GM12878 (cell line): ENCODE data around the gene POC5. TPM values are rescaled to one million over a fixed set of nuclear protein-coding genes. Genes with fewer than 3 reads are reported as not detected.

Experiments
- ATF7 ChIP-seq: fragments of 450-650 bp; IDR thresholded peaks from 2 replicates; pipeline ENCODE4 v1.6.1; 2016; ENCODE audit warnings: low read depth, mild to moderate bottlenecking
- CBFB ChIP-seq: IDR thresholded peaks from 2 replicates; pipeline ENCODE4 v1.6.1; 2016; ENCODE audit warnings: antibody characterized with exemption, low read depth
- CEBPB ChIP-seq, 2 experiments: fragments of 150-350 bp in 1 of 2; IDR thresholded peaks; 2 replicates each; pipeline ENCODE4 v1.6.1; 2012 to 2014; ENCODE audit warnings: low read depth in 2 of 2, low read length in 2 of 2, borderline replicate concordance in 1 of 2, inconsistent platforms in 1 of 2
- CHD1 ChIP-seq: IDR thresholded peaks from 2 replicates; pipeline ENCODE4 v1.6.1; 2012; ENCODE audit warnings: low read depth, low read length, improper control_type of control experiment
- E2F8 ChIP-seq: fragments of 450-650 bp; IDR thresholded peaks from 2 replicates; pipeline ENCODE4 v1.6.1; 2018; ENCODE audit warnings: mild to moderate bottlenecking, low read depth, moderate library complexity; ENCODE audit not compliant: partially characterized antibody
- EGR1 ChIP-seq, 2 experiments: IDR thresholded peaks; 1 replicate in 1 of 2; 2 replicates in 1 of 2; pipeline ENCODE4 v1.6.1; 2011 to 2012; ENCODE audit warnings: low read depth in 2 of 2, low read length in 2 of 2, borderline replicate concordance in 1 of 2, mild to moderate bottlenecking in 1 of 2, moderate library complexity in 1 of 2
- ESRRA ChIP-seq: IDR thresholded peaks from 2 replicates; pipeline ENCODE4 v1.6.1; 2012; ENCODE audit warnings: mild to moderate bottlenecking, low read length, improper control_type of control experiment
- MXI1 ChIP-seq: fragments of 150-350 bp; IDR thresholded peaks from 2 replicates; pipeline ENCODE4 v1.6.1; 2011; ENCODE audit warnings: low read depth, mild to moderate bottlenecking, inconsistent platforms, low read length, improper control_type of control experiment
- PAX5 ChIP-seq: IDR thresholded peaks from 2 replicates; pipeline ENCODE4 v1.6.1; 2011; ENCODE audit warnings: low read depth, low read length, borderline replicate concordance
- POLR2AphosphoS5 ChIP-seq: IDR thresholded peaks from 2 replicates; pipeline ENCODE4 v1.6.1; 2011; ENCODE audit warnings: mild to moderate bottlenecking, low read length, inconsistent platforms
- POU2F2 ChIP-seq: IDR thresholded peaks from 3 replicates; pipeline ENCODE4 v1.6.1; 2011; ENCODE audit warnings: low read depth, mild to moderate bottlenecking, low read length, borderline replicate concordance
- SIN3A ChIP-seq: IDR thresholded peaks from 2 replicates; pipeline ENCODE4 v1.6.1; 2012; ENCODE audit warnings: low read depth, low read length, improper control_type of control experiment
- SIX5 ChIP-seq: IDR thresholded peaks from 2 replicates; pipeline ENCODE4 v1.6.1; 2011; ENCODE audit warnings: mild to moderate bottlenecking, low read depth, low read length, moderate library complexity; ENCODE audit not compliant: severe bottlenecking
- SPI1 ChIP-seq: IDR thresholded peaks from 2 replicates; pipeline ENCODE4 v1.6.1; 2011; ENCODE audit warnings: low read depth, mild to moderate bottlenecking, low read length, moderate library complexity, borderline replicate concordance; ENCODE audit not compliant: insufficient read depth
- TCF3 ChIP-seq: IDR thresholded peaks from 2 replicates; pipeline ENCODE4 v1.6.1; 2012; ENCODE audit warnings: low read depth, mild to moderate bottlenecking, low read length, borderline replicate concordance; ENCODE audit not compliant: insufficient read depth
- TCF7 ChIP-seq: IDR thresholded peaks from 2 replicates; pipeline ENCODE4 v1.6.1; 2014; ENCODE audit warnings: antibody characterized with exemption, borderline replicate concordance
- polyA plus RNA-seq, 11 experiments: library from polyadenylated mRNA; depleted of rRNA in 4 of 11; unstranded in 6 of 11; stranded (reverse) in 5 of 11; fragments of >200 nt; fragmentation: Nextera tagmentation in 4 of 11; fragmentation: Illumina TruSeq in 1 of 11; extraction: Ambion mirVana in 4 of 11; extraction: Trizol in 1 of 11; gene quantifications; 1 replicate in 1 of 11; 2 replicates in 10 of 11; pipeline versions ENCODE4 v1.2.1 to v1.2.3, GENCODE V29; 2011 to 2016; ENCODE audit warnings: inconsistent platforms in 2 of 11, missing spikeins in 2 of 11, low read depth in 1 of 11
- total RNA-seq, 4 experiments: library from RNA; depleted of rRNA in 3 of 4; stranded (reverse); fragments of >200 nt in 3 of 4; fragmentation: Illumina TruSeq in 1 of 4; extraction: Trizol in 1 of 4; gene quantifications; 2 replicates each; pipeline versions ENCODE4 v1.2.1 to v1.2.3, GENCODE V29; 2013 to 2021
- TF ChIP-seq, protein P1 (sequence below): IDR thresholded peaks from 2 replicates; pipeline ENCODE4 v1.6.1; 2011; ENCODE audit warnings: mild to moderate bottlenecking, low read depth, low read length, moderate library complexity; ENCODE audit not compliant: insufficient replicate concordance
- TF ChIP-seq, protein P2 (sequence below): fragments of 450-650 bp; IDR thresholded peaks from 2 replicates; pipeline ENCODE4 v1.6.1; 2018; ENCODE audit warnings: borderline replicate concordance, mild to moderate bottlenecking; ENCODE audit not compliant: partially characterized antibody

Gene POC5
- total and polyA plus RNA-seq, 10 of the 15 experiments (the other 5 are each of a cell fraction or from before 2014, with no cell fraction given), result 13.1 to 25.6 (median 21.8) TPM

GRCh38 chr5:75717082-75717922, at the start of gene POC5 (continued):
- TF ChIP-seq TCF7, result no peak
- TF ChIP-seq POU2F2, result peak; percentile 68; the same call in 2 of the 3 replicates
- TF ChIP-seq E2F8, result peak; percentile 60
- no peak for TF ChIP-seq ESRRA
- peak; percentile 42; the same call in 1 of the 2 replicates for TF ChIP-seq PAX5
- peak; percentile 94 for TF ChIP-seq MXI1
- peak; percentile 93 for TF ChIP-seq SIN3A
- peak; percentile 44; the same call in 1 of the 2 replicates for TF ChIP-seq ATF7
- peak; percentile 73 for TF ChIP-seq CBFB
- TF ChIP-seq, protein P1, sequence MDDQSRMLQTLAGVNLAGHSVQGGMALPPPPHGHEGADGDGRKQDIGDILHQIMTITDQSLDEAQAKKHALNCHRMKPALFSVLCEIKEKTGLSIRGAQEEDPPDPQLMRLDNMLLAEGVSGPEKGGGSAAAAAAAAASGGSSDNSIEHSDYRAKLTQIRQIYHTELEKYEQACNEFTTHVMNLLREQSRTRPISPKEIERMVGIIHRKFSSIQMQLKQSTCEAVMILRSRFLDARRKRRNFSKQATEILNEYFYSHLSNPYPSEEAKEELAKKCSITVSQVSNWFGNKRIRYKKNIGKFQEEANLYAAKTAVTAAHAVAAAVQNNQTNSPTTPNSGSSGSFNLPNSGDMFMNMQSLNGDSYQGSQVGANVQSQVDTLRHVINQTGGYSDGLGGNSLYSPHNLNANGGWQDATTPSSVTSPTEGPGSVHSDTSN, result no peak
- TF ChIP-seq POLR2AphosphoS5, result peak; percentile 98
- peak; percentile 56; the same call in 1 of the 2 replicates for TF ChIP-seq TCF3
- no peak for TF ChIP-seq CEBPB (IDR thresholded peaks at IDR 0.05; ENCODE audit: borderline replicate concordance in 1 of 2, low read depth in 2 of 2, low read length in 2 of 2)
- peak; percentile 32 for TF ChIP-seq SIX5
- TF ChIP-seq, protein P2, sequence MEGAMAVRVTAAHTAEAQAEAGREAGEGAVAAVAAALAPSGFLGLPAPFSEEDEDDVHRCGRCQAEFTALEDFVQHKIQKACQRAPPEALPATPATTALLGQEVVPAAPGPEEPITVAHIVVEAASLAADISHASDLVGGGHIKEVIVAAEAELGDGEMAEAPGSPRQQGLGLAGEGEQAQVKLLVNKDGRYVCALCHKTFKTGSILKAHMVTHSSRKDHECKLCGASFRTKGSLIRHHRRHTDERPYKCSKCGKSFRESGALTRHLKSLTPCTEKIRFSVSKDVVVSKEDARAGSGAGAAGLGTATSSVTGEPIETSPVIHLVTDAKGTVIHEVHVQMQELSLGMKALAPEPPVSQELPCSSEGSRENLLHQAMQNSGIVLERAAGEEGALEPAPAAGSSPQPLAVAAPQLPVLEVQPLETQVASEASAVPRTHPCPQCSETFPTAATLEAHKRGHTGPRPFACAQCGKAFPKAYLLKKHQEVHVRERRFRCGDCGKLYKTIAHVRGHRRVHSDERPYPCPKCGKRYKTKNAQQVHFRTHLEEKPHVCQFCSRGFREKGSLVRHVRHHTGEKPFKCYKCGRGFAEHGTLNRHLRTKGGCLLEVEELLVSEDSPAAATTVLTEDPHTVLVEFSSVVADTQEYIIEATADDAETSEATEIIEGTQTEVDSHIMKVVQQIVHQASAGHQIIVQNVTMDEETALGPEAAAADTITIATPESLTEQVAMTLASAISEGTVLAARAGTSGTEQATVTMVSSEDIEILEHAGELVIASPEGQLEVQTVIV, result no peak
- peak; percentile 93 for TF ChIP-seq SPI1
- TF ChIP-seq EGR1 (IDR thresholded peaks at IDR 0.05; ENCODE audit: borderline replicate concordance in 1 of 2, low read depth in 2 of 2, low read length in 2 of 2), result peak in 1 of 2 experiments; percentile 50; a peak in 1 of 3 replicates
- TF ChIP-seq CHD1, result no peak
